AG08395 (cell line): Measurements from ENCODE around the gene GPD1.

Source experiments
- DNase-seq: peaks from one replicate; pipeline ENCODE4 v3.0.0; 2012; ENCODE audit warnings: mixed read lengths, low spot score

The GPD1 gene

GRCh38 chr12:50103767-50104321, at the start of gene GPD1:
TSS of gene GPD1 (plus strand) at chr12:50104008. CDS start at chr12:50104051, 43 bp downstream.
- DNase-seq, result peak; percentile 70

GRCh38 chr12:50055831-50056638, 47.8 kb upstream of the GPD1 start:
- peak; percentile 72 for DNase-seq

GRCh38 chr12:50056639-50056976, 47.2 kb upstream of the GPD1 start:
- DNase-seq, result no peak

- peak; percentile 80 for DNase-seq
These were observed 46.6 kb upstream of the GPD1 start, which contains the start of gene ASIC1 for GRCh38 chr12:50057000-50057841. TSS of gene ASIC1 (plus strand) at chr12:50057596. CDS start at chr12:50058767, 1,171 bp downstream.

DNA sequence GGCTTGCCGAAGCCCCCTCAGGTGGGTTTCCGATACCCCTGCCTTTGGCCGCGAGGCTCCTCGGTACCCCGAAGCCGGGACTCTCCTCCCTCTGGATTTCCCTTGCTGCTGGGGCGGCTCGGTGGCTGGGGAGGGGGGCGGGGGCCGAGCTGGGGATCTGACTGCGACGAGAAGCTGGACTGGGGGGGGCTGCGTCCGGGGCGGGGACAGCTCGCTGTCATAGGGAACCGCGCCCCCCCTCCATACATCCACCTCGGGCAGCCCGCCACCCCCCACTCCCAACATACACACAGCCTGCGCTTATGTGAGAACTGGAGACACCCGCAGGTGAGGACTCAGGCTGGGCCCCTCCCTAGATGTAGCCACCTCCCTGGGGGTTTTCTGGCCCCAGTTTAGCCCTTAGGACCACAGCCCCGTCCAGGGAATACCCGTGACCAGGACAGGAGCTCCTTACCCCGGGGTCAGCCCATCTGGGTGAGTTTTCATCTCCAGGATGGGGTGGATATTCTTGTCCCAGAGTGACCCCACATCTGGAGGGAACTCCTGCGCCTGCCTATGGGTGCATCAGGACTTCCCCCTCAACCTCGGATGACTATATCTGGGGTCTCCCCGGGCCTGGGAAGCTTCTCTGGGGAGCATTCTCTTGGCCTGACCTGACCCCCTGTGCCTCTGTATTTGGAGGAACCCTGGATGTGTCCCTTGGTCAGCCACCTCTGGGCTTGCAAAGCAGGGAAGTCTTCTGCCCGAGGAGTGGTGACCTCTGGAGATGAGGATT, 45.7 kb upstream of the GPD1 start:
- no peak for DNase-seq

GRCh38 chr12:50058743-50059312, 45.0 kb upstream of the GPD1 start:
- DNase-seq, result no peak

GRCh38 chr12:50059440-50060119, 44.2 kb upstream of the GPD1 start:
- no peak for DNase-seq

- DNase-seq, result no peak
These were observed 43.7 kb upstream of the GPD1 start for GRCh38 chr12:50060120-50060468.

GRCh38 chr12:50061171-50061570, 42.6 kb upstream of the GPD1 start:
- no peak for DNase-seq

DNA sequence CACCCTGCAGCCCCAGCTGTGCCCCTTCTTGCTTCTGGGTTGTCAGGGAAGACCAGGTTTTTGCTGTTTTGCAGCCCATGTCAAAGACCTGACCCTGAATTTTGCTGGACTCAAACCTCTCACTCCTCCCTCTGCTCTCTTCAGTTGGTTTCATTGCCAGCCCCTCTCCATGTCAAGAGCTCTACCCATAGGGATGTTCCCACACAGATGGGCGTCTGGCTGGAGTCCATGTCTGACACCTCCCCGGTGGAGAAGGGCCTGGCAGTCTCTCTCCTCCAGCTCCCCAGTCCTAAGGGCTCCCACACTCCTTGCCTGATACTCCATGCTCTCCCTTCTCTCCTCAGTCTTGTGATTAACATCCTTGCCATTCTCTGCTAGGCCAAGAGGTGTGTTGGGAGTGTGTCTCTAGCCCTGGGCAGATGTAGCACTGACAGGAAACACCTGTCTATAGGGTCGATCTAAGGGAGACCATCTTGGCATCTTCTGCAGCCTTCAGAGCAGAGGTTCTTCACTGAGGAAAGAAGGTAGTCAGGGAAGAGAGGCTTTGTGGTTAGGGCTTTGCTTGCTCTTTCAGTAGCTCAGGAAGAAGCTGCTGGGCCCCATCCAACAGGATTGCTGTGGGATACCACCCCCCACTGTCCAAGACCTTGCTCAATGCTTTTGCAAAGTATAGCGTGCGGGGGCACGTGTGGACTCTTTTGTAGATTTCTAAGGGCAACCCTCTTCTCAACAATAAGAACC, 41.7 kb upstream of the GPD1 start:
- DNase-seq, result no peak

DNA sequence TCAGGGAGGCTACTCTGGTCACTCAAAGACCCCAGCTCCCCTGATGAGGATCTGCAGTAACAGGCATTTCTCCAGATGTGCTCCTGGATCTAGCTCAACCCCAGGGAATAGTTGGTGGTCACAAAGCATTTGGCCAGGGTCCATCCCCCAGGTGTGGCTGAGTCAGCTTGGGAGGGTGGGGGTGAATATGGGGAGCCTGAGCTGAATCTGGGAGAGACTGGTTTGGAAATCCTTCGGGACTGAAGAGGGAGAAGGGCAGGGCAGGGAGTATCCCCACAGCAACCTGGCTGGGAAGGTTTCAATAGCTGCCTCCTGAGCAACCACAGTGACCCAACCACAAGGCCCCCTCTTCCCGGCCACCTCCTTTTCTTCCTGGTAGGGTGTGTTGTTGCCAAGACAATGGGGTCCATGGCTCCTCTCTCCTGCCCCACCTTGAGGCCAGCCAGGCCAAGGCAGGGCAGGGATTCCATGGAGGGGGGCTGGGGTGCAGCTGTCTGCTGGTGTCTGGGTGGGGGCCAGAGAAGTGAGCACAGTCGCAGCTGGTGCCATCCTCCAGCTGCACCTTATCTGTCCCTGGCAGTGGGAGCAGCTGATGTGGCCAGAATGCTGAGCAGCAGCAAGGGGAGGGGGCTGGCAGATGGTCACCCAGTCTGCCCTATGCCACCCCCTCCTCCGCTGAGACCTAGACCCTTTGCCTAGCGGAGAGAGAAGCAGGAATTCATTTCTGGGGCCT, 40.9 kb upstream of the GPD1 start:
- no peak for DNase-seq

DNA sequence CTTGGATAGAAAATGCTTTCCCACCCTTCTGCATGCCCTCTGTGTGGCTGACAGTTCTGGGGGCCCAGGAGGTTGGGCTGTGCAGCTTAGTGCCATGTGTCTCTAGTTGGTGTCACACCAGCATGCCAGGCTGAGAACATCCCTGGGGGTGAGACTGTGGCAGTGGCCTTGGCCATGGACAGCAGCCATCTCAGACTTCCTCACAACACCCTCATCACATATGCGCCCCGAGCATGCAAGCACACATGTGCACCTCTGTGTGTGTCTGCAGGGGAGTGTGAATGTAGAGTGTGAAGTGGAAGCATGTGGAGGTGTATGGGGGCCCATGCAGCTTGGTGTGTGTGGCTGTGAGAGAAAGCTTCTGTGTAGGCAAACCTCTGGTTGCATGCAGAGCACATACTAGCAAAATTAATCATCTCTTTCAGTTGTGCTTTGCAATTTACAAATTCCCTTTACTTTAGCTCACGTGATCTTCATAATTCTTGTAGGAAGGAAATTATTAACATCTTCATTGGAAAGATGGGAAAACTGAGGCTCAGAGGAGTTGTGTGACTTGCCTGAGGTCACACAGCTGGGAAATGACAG, 38.0 kb upstream of the GPD1 start:
- no peak for DNase-seq

DNA sequence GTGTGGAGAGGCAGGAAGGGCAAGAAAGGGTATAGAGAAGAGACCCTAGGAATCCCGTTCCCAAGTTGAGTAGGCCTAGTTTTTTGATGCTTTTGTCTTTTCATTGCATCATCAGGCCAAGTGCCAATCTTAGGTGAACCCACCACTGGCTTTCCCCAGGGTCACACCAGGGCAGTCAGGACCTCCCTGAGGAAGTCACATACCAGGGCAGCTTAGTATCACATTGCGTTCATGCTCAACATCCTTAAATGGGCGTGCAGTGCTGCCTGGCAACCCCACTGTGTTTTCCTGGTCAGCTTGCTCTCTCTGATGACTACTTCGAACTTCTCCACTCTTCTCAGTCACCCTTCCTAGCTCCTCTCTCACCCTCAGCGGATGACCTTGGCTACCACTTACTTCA, 37.4 kb upstream of the GPD1 start:
- peak; percentile 89 for DNase-seq

GRCh38 chr12:50069069-50069468, 34.7 kb upstream of the GPD1 start:
- no peak for DNase-seq

DNA sequence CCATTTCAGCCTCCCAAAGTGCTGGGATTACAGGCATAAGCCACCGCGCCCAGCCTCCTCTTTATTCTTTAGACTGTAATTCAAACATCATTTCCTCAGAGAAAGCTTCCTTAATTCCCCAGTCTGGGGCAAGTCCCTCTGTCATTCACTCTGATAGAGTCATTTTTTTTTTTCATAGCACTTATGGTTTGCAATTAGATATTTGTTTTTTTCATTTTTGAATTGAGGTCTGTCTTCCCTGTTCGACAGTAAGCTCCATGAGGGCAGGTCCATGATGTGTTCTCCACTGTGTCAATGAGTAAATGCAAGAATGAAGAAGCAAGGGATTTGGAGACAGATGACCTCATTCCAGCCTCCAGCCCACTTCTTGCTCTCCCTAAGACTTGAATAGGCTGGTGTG, 34.3 kb upstream of the GPD1 start:
- DNase-seq, result no peak

GRCh38 chr12:50070314-50071060, 33.3 kb upstream of the GPD1 start:
- DNase-seq, result peak; percentile 81

DNA sequence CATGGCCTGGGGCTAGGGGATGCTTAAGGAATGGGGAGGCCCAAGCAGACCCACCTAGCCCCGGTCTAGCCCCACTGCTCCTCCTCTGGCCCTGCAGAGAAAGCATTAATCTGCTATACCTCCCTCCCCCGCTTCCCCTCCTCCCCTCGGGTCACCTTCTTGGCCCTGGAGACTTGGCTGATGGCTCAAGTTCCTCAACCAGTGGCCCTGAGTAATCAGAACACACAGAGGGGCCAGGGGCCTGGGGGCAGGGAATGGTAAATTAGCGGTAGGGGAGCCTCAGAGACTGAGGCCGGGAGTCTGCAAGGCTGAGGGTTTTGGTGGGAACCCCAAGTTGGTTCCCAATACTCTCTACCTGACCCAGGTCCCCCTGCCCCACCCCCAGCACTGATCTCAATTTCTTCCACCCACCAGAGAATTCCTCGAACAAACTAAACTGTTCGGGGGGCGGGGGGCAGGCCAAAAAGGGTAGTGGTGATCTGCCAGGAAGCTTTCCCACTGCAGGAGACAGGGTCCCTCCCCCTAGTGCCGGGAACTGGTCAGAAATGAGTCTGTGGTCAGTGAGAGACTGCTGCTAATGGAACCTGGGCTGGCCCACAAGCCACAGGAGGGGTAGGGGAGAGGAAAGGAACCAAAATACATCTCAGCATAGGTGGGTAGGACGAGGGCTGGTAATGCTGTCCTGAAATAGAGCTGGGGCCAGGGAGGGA, 31.5 kb upstream of the GPD1 start:
- DNase-seq, result no peak

DNA sequence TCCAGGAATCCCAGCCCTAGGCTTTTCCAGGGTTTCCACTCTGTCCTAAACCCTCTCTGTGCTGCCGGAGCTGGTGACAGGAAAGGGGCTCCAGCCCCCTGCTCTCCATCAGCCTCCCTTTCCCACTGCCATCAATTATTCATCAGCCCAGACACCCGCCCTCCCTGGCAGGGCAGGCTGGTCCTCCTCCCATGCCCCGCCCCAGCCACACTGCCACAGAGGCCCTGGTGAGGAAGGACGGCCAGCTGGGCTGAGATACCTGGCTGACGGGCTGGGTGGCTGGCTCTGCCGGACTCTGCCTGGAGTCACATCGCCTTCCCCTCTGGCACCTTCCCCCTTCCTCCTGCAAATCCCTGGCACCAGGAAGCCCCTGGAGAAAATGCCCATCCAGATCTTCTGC, 30.6 kb upstream of the GPD1 start:
- no peak for DNase-seq
